PC-9 (cell line): Measurements from ENCODE around the gene PDE6D. TPM values are rescaled to one million over a fixed set of nuclear protein-coding genes. Genes with fewer than 3 reads are reported as not detected.
"Not testable (repeated sequence)": the region's sequence is repeated elsewhere in the genome, so short reads cannot be mapped to it uniquely, and the experiment has no call there.

Experiments
- BruUV-seq: library from RNA; stranded (reverse); fragments of 400-500 nt; replicated peaks from 2 replicates; lab custom pipeline; 2021; lab: Mats Ljungman, UMichigan
- CTCF ChIA-PET: fragments of 300-600 bp; sonication (Branson Sonifier 250); formaldehyde crosslinking; loops from one replicate; lab custom pipeline; 2022; ENCODE audit warnings: antibody characterized with exemption; lab: Charles Lee
- POLR2A ChIA-PET: fragments of 300-600 bp; sonication (Branson Sonifier 250); formaldehyde crosslinking; loops from one replicate; lab custom pipeline; 2022; ENCODE audit warnings: antibody characterized with exemption; ENCODE audit not compliant: unreplicated experiment; lab: Charles Lee
- DNase-seq, 2 experiments: peaks; one replicate each; pipeline versions ENCODE4 v3.0.0 to v3.0.0-alpha.2; 2015 to 2022; ENCODE audit warnings: mixed read lengths in 1 of 2
- H2AFZ ChIP-seq: fragments of 200-600 bp; sonication (generic); 2 replicates; pipeline ENCODE4 v1.8.1; 2017; ENCODE audit warnings: antibody characterized with exemption
- H3F3A ChIP-seq: fragments of 200-600 bp; sonication (generic); 2 replicates; pipeline ENCODE4 v1.8.1; 2017; ENCODE audit warnings: antibody characterized with exemption, mild to moderate bottlenecking, low read depth; ENCODE audit not compliant: insufficient read depth
- H3K27ac ChIP-seq: fragments of 200-600 bp; sonication (generic); 2 replicates; pipeline ENCODE4 v1.6.1; 2016; ENCODE audit warnings: mixed run types
- H3K27me3 ChIP-seq: fragments of 200-600 bp; sonication (generic); 2 replicates; pipeline ENCODE4 v1.6.1; 2016; ENCODE audit warnings: low read depth, mixed run types; ENCODE audit not compliant: insufficient read depth
- H3K36me3 ChIP-seq: fragments of 200-600 bp; sonication (generic); 2 replicates; pipeline ENCODE4 v1.6.1; 2016; ENCODE audit warnings: low read depth, mixed run types
- H3K4me1 ChIP-seq: fragments of 200-600 bp; sonication (generic); replicated peaks from 2 replicates; pipeline ENCODE4 v1.6.1; 2016; ENCODE audit warnings: mixed run types; ENCODE audit not compliant: insufficient read depth
- H3K4me2 ChIP-seq: fragments of 200-600 bp; sonication (generic); 2 replicates; pipeline ENCODE4 v1.6.1; 2017; ENCODE audit warnings: mixed run types
- H3K4me3 ChIP-seq: fragments of 200-600 bp; sonication (generic); 2 replicates; pipeline ENCODE4 v1.6.1; 2016; ENCODE audit warnings: mixed run types
- H3K79me2 ChIP-seq: fragments of 200-600 bp; sonication (generic); 2 replicates; pipeline ENCODE4 v1.6.1; 2017; ENCODE audit warnings: low read depth, mixed run types
- H3K9me2 ChIP-seq: fragments of 200-600 bp; sonication (generic); 2 replicates; pipeline ENCODE4 v1.8.1; 2017; ENCODE audit warnings: mild to moderate bottlenecking; ENCODE audit not compliant: insufficient read depth
- H3K9me3 ChIP-seq: fragments of 200-600 bp; sonication (generic); 2 replicates; pipeline ENCODE4 v1.8.1; 2016; ENCODE audit warnings: low read depth; ENCODE audit not compliant: insufficient read depth
- H4K20me1 ChIP-seq: fragments of 200-600 bp; sonication (generic); 2 replicates; pipeline ENCODE4 v1.8.1; 2017; ENCODE audit not compliant: insufficient read depth
- EZH2 ChIP-seq: fragments of 200-600 bp; sonication (generic); IDR thresholded peaks from 2 replicates; pipeline ENCODE4 v1.8.0; 2017; ENCODE audit warnings: antibody characterized with exemption, low read depth
- intact Hi-C: fragments of 100-400 bp; cut with micrococcal nuclease; formaldehyde crosslinking; loops from one replicate; pipeline ENCODE4 v1.10.0; 2022; ENCODE audit not compliant: unreplicated experiment
- total RNA-seq: library from RNA; stranded (reverse); gene quantifications from 2 replicates; pipeline ENCODE4 v1.2.3, GENCODE V29; 2021
- TF ChIP-seq, protein P1 (sequence below): fragments of 200-600 bp; sonication (generic); conservative IDR thresholded peaks from 2 replicates; pipeline ENCODE4 v1.6.1; 2017; ENCODE audit warnings: mixed run types, antibody characterized with exemption, mild to moderate bottlenecking, moderate library complexity

PDE6D gene
- total RNA-seq, 1 experiment from 2014 or later = 32.2 TPM

DNA sequence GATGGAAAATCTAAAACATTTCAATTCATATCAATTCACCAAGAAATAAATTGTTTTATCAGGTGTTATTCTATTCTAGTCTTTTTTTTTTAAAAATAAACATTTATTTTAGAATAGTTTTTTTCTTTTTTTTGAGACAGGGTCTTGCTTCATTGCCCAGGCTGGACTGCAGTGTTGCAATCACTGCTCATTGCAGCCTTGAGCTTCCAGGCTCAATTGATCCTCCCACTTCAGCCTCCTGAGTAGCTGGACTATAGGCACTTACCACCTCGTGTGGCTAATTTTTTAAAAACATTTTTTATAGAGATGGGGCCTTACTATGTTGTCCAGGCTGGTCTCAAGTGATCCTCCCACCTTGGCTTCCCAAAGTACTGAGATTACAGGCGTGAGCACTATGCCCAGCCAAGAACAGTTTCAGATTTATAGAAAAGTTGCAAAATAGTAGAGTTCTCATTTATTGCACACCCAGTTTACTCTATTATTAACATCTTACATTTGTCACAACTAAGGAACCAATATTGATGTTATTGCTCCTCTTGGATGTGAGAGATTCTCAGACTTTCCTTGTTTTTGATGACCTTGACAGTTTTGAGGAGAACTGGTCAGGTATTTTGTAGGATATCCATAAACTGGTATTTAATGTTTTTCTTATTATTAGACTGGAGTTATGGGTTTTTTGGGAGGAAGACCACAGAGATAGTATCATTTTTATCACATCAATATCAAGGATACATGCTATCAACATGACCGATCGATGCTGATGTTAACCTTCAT, 29.9 kb downstream of the PDE6D start:
- Histone ChIP-seq H3K79me2 (no peaks in the 10 kb centered on the region), H3K36me3 (no peaks in the 10 kb centered on the region), H3F3A (no peaks in the 10 kb centered on the region), H3K27ac (no peak overlapping the region), H3K9me3 (no peaks in the 10 kb centered on the region), H3K27me3 (no peaks in the 10 kb centered on the region), H2AFZ (no peak overlapping the region), H3K4me3 (no peak overlapping the region), H3K4me1 (no peaks in the 10 kb centered on the region), H4K20me1 (no peaks in the 10 kb centered on the region), H3K4me2 (no peak overlapping the region), H3K9me2 (no peaks in the 10 kb centered on the region)
- TF ChIP-seq, protein P1, sequence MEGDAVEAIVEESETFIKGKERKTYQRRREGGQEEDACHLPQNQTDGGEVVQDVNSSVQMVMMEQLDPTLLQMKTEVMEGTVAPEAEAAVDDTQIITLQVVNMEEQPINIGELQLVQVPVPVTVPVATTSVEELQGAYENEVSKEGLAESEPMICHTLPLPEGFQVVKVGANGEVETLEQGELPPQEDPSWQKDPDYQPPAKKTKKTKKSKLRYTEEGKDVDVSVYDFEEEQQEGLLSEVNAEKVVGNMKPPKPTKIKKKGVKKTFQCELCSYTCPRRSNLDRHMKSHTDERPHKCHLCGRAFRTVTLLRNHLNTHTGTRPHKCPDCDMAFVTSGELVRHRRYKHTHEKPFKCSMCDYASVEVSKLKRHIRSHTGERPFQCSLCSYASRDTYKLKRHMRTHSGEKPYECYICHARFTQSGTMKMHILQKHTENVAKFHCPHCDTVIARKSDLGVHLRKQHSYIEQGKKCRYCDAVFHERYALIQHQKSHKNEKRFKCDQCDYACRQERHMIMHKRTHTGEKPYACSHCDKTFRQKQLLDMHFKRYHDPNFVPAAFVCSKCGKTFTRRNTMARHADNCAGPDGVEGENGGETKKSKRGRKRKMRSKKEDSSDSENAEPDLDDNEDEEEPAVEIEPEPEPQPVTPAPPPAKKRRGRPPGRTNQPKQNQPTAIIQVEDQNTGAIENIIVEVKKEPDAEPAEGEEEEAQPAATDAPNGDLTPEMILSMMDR = no peak
- TF ChIP-seq EZH2 = no peak
- no TSS peak for BruUV-seq
- ChIA-PET POLR2A (interaction anchor here (0.6 kb wide), 1 partner anchor 9 kb away, joined by 4 read pairs; no protein-coding TSS in a partner anchor), CTCF (no interaction called here)
- no peak for DNase-seq
- intact Hi-C loops = no loop called here

DNA sequence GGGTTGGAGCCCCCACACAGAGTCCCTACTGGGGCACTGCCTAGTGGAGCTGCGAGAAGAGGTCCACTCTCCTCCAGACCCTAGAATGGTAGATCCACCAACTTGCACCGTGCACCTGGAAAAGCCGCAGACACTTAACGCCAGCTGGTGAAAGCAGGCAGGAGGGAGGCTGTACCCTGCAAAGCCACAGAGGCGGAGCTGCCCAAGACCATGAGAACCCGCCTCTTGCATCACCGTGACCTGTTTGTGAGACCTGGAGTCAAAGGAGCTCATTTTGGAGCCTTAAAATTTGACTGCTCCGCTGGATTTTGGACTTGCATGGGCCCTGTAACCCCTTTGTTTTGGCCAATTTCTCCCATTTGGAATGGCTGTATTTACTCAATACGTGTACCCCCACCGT, 32.1 kb downstream of the PDE6D start:
- H3K4me2 ChIP-seq, H3K36me3 ChIP-seq, H3F3A ChIP-seq, POLR2A ChIA-PET, CTCF ChIA-PET, H3K27me3 ChIP-seq, intact Hi-C loops, H3K9me2 ChIP-seq, BruUV-seq, H4K20me1 ChIP-seq, H3K27ac ChIP-seq, H3K79me2 ChIP-seq, DNase-seq, H2AFZ ChIP-seq, H3K9me3 ChIP-seq, H3K4me3 ChIP-seq, H3K4me1 ChIP-seq: not testable (repeated sequence)

DNA sequence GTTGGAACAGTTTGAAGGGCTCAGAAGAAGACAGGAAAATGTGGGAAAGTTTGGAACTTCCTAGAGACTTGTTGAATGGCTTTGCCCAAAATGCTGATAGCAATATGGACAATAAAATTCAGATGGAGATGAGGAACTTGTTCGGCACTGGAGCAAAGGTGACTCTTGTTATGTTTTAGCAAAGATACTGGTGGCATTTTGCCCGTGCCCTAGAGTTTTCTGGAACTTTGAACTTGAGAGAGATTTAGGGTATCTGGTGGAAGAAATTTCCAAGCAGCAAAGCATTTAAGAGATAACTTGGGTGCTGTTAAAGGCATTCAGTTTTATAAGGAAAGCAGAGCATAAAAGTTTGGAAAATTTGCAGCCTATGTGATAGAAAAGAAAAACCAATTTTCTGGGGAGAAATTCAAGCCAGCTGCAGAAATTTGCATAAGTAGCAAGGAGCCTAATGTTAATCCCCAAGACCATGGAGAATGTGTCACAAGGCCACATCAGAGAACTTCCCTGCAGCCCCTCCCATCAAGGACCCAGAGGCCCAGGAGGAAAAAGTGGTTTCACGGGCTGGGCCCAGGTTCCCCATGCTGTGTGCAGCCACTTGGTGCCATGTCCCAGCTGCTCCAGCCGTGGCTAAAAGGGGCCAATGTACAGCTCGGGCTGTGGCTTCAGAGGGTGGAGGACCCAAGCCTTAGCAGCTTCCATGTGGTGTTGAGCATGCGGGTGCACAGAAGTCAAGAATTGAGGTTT, 32.8 kb downstream of the PDE6D start:
- H3K79me2 ChIP-seq, H3K4me3 ChIP-seq, H3K36me3 ChIP-seq, H3K9me3 ChIP-seq, BruUV-seq, H4K20me1 ChIP-seq, H3K4me2 ChIP-seq, H2AFZ ChIP-seq, CTCF ChIA-PET, H3K27me3 ChIP-seq, H3F3A ChIP-seq, H3K4me1 ChIP-seq, intact Hi-C loops, DNase-seq, H3K27ac ChIP-seq, H3K9me2 ChIP-seq: not testable (repeated sequence)
- POLR2A ChIA-PET = interaction anchor here (0.7 kb wide), 1 partner anchor 1649 kb away, joined by 3 read pairs; no protein-coding TSS in a partner anchor
